ENCODE data around the gene TUBGCP3.
"Not testable (repeated sequence)": the region's sequence is repeated elsewhere in the genome, so short reads cannot be mapped to it uniquely, and the experiment has no call there.

The TUBGCP3 gene

DNA sequence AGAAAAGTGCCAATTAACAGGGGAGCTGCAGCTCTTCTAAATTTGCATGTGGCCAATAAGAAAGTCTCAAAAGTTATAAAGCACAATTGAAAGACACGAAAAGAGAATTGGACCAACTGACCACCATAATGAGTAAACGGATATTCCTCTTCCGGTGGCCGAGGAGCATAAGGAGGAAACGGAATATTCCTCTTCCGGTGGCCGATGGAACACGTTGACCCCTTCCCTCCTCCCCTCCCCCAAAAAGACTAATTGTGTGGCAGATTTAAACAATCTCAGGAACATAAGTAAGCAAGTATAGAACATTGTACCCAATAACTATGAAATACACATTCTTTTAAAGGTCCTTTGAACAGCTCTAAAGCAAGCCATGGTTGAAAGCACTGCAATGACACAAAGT is 41.2 kb upstream of the TUBGCP3 start:
- no peak overlapping the region for H3K4me3 Mint-ChIP-seq
- no peak overlapping the region for H3K27ac Mint-ChIP-seq
- no peaks in the 10 kb centered on the region for H3K9me3 Mint-ChIP-seq
- TF ChIP-seq, protein P1, sequence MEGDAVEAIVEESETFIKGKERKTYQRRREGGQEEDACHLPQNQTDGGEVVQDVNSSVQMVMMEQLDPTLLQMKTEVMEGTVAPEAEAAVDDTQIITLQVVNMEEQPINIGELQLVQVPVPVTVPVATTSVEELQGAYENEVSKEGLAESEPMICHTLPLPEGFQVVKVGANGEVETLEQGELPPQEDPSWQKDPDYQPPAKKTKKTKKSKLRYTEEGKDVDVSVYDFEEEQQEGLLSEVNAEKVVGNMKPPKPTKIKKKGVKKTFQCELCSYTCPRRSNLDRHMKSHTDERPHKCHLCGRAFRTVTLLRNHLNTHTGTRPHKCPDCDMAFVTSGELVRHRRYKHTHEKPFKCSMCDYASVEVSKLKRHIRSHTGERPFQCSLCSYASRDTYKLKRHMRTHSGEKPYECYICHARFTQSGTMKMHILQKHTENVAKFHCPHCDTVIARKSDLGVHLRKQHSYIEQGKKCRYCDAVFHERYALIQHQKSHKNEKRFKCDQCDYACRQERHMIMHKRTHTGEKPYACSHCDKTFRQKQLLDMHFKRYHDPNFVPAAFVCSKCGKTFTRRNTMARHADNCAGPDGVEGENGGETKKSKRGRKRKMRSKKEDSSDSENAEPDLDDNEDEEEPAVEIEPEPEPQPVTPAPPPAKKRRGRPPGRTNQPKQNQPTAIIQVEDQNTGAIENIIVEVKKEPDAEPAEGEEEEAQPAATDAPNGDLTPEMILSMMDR (IDR thresholded peaks at IDR 0.05) = no peak
- no peak for DNase-seq
- no peaks in the 10 kb centered on the region for H3K36me3 Mint-ChIP-seq (ENCODE audit: low read depth)
- peaks cover 6% of the 10 kb centered on the region for H3K4me1 Mint-ChIP-seq
- H3K27me3 Mint-ChIP-seq (ENCODE audit: low read depth, poor library complexity) = peaks cover 30% of the 10 kb centered on the region

DNA sequence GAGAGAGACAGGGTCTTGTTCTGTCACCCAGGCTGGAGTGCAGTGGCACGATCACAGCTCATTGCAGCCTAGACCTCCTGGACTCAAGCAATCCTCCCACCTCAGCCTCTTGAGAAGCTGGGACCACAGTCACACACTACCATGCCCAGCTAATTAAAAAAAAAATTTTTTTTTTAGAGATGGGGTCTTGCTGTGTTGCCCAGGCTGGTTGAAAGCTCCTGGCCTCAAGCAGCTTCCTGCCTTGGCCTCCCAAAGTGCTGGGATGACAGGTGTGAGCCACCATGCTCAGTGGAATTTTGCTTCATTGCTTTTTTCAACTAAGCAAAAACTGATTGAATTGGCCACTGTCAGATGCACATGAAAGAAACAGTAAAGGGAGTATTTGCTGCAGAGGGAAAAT is 39.7 kb upstream of the TUBGCP3 start:
- H3K27me3 Mint-ChIP-seq (ENCODE audit: low read depth, poor library complexity) = peaks cover 36% of the 10 kb centered on the region
- DNase-seq; H3K4me1 Mint-ChIP-seq; H3K36me3 Mint-ChIP-seq (ENCODE audit: low read depth); H3K4me3 Mint-ChIP-seq; H3K27ac Mint-ChIP-seq; H3K9me3 Mint-ChIP-seq: not testable (repeated sequence)

DNA sequence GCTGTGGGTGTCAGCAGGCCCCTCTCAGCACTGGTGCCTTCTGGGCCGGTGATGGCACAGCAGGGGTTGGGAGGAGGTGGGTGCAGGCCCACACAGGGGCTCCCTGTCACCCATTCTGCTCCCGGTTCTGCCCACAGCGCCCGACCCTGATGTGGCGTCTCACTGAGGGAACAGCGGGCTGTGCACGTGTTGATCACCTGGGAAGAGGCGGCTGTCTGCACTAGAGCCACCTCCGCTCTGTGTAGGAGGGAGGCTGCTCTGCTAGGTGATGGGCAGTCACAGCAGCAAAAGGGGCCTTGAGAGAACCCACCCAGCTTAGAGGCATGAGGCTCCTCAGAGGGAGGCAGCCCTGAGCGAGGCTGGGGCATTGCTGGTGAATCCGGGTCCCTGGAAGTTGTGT is 39.2 kb upstream of the TUBGCP3 start:
- TF ChIP-seq, protein P1 (IDR thresholded peaks at IDR 0.05) = no peak
- no peak for DNase-seq
- Mint-ChIP-seq H3K27me3 (ENCODE audit: low read depth, poor library complexity) (peaks cover 40% of the 10 kb centered on the region), H3K27ac (no peak overlapping the region), H3K4me1 (peaks cover 6% of the 10 kb centered on the region), H3K36me3 (ENCODE audit: low read depth) (no peaks in the 10 kb centered on the region), H3K9me3 (no peaks in the 10 kb centered on the region), H3K4me3 (no peak overlapping the region)

DNA sequence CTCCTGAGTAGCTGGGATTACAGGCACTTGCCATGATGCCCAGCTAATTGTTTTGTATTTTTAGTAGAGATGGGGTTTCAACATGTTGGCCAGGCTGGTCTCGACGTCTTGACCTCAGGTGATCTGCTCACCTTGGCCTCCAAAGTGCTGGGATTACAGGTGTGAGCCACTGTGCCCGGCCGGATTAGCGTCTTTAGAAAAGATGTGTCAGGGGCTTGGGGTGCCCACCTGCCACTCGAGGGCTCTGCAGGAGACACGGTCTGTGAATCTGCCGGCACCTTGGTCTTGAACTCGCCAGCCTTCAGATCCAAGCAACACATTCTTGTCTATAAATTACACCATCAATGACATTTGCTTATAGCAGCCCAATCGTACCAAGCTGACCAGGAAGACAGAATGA is 38.8 kb upstream of the TUBGCP3 start:
- Mint-ChIP-seq H3K27me3 (ENCODE audit: low read depth, poor library complexity) (peaks cover 44% of the 10 kb centered on the region), H3K4me3 (no peak overlapping the region), H3K4me1 (peaks cover 6% of the 10 kb centered on the region), H3K36me3 (ENCODE audit: low read depth) (no peaks in the 10 kb centered on the region), H3K27ac (no peak overlapping the region), H3K9me3 (no peaks in the 10 kb centered on the region)
- TF ChIP-seq, protein P1 (IDR thresholded peaks at IDR 0.05) = no peak
- no peak for DNase-seq

DNA sequence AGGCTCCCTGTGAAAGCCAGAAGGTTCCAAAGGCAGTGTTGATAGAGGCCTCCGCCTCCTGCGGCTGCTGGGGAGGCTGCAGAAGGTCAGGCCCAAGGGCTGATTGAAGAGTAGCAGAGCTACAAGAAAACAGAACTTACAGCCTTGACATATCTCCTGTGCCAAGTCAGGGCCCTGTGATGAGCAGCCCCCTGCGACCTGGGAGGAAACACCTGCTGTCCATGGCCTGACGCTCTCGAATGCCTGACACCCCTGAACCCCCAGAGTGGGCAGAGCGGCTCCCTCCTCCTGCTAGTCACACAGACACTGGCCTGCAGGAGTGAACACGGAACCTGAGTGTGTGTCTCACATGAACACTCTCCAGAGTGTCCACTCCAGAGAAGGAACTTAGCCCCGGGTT is 38.2 kb upstream of the TUBGCP3 start:
- DNase-seq = no peak
- H3K4me1 Mint-ChIP-seq = peaks cover 6% of the 10 kb centered on the region
- no peaks in the 10 kb centered on the region for H3K9me3 Mint-ChIP-seq
- H3K36me3 Mint-ChIP-seq (ENCODE audit: low read depth) = no peaks in the 10 kb centered on the region
- no peak overlapping the region for H3K27ac Mint-ChIP-seq
- H3K4me3 Mint-ChIP-seq = no peak overlapping the region
- TF ChIP-seq, protein P1 (IDR thresholded peaks at IDR 0.05) = no peak
- H3K27me3 Mint-ChIP-seq (ENCODE audit: low read depth, poor library complexity) = peaks cover 48% of the 10 kb centered on the region

DNA sequence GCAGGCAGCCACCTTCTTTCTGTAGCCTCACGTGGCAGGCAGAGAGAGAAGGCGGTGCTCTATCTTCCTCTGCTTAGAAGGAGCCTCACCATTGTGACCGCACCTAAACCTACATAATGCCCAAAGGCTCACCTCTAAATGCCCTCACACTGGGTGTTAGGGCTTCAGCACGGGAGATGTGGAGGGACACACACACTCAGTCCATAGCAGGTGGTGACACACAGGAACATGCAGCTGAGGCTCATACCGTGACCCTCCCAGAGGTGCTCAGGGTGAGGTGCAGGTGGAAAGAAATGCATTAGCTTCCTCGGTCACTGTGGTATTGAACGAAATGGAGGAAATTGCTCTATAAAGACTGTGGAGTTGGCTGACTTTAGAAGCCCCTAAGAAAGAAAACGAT is 37.7 kb upstream of the TUBGCP3 start:
- DNase-seq = no peak
- Mint-ChIP-seq H3K9me3 (no peaks in the 10 kb centered on the region), H3K4me3 (no peak overlapping the region)

More for the DNA sequence above, 37.7 kb upstream of the TUBGCP3 start:
- Mint-ChIP-seq H3K4me1 (peaks cover 6% of the 10 kb centered on the region), H3K27me3 (ENCODE audit: low read depth, poor library complexity) (peaks cover 48% of the 10 kb centered on the region), H3K27ac (no peak overlapping the region), H3K36me3 (ENCODE audit: low read depth) (no peaks in the 10 kb centered on the region)
- TF ChIP-seq, protein P1 (IDR thresholded peaks at IDR 0.05) = no peak
